Retinal pigment epithelial cell (primary cell): ENCODE data around the gene KMT5B.

Source experiments
- DNase-seq: peaks from one replicate; pipeline ENCODE4 v3.0.0-alpha.2; 2010; ENCODE audit warnings: low read depth
- H3K4me3 ChIP-seq: 2 replicates; pipeline ENCODE4 v1.5.1; 2011; ENCODE audit warnings: mild to moderate bottlenecking, low read length, control low read depth, moderate library complexity
- CTCF ChIP-seq: conservative IDR thresholded peaks from 2 replicates; pipeline ENCODE4 v1.5.1; 2011; ENCODE audit warnings: low read depth, low read length, control low read depth, inconsistent platforms

The KMT5B gene

GRCh38 chr11:68118706-68119448 lies 94.2 kb downstream of the KMT5B start:
- DNase-seq, result peak; percentile 90
- peak overlapping the region; percentile 91 for H3K4me3 ChIP-seq
- no peak for TF ChIP-seq CTCF

- peak overlapping the region; percentile 91 for H3K4me3 ChIP-seq
- TF ChIP-seq CTCF, result no peak
- no peak for DNase-seq
Observed at GRCh38 chr11:68117853-68118470, 95.1 kb downstream of the KMT5B start.

- no peak overlapping the region for H3K4me3 ChIP-seq
- TF ChIP-seq CTCF, result no peak
- no peak for DNase-seq
Observed at GRCh38 chr11:68116974-68117373, 96.1 kb downstream of the KMT5B start.

GRCh38 chr11:68116126-68116525 lies 97.0 kb downstream of the KMT5B start:
- no peak for DNase-seq
- H3K4me3 ChIP-seq, result no peak overlapping the region
- no peak for TF ChIP-seq CTCF

- no peak for DNase-seq
- H3K4me3 ChIP-seq, result no peak overlapping the region
- no peak for TF ChIP-seq CTCF
Observed at GRCh38 chr11:68115285-68115684, 97.8 kb downstream of the KMT5B start.

GRCh38 chr11:68113986-68114385 lies 99.1 kb downstream of the KMT5B start:
- no peak overlapping the region for H3K4me3 ChIP-seq
- no peak for DNase-seq
- TF ChIP-seq CTCF, result no peak

DNA sequence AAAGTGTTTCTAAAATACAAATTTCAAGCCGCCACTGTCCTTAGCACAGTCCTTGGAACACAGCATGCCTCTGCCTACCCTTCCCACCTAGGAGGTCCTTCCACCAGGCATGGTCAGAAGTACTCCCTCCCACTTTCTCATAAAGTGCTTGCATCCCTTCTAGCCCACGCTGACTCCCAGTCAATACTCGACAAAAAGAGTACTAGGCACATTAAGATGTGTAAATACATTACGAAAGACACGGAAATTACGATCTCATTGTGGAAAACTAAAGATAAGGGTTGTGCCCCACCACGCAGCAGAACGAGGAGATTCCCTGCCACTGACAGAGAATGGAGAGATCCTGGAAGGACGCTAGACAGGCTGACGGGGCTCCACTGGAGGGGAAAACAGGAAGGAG lies 105.4 kb downstream of the KMT5B start:
- TF ChIP-seq CTCF, result no peak

More for the DNA sequence above, 105.4 kb downstream of the KMT5B start:
- H3K4me3 ChIP-seq, result no peak overlapping the region
- DNase-seq, result no peak
